SW480 (cell line): ENCODE results near the gene UCK1.
A peak's percentile ranks its signal among the peaks of the same experiment; 100 is the strongest.
"Not testable (repeated sequence)": the region's sequence is repeated elsewhere in the genome, so short reads cannot be mapped to it uniquely, and the experiment has no call there.

Experiments
- DNase-seq: peaks from one replicate; pipeline ENCODE4 v3.0.0-alpha.2; 2016; ENCODE audit warnings: low spot score

UCK1 gene

DNA sequence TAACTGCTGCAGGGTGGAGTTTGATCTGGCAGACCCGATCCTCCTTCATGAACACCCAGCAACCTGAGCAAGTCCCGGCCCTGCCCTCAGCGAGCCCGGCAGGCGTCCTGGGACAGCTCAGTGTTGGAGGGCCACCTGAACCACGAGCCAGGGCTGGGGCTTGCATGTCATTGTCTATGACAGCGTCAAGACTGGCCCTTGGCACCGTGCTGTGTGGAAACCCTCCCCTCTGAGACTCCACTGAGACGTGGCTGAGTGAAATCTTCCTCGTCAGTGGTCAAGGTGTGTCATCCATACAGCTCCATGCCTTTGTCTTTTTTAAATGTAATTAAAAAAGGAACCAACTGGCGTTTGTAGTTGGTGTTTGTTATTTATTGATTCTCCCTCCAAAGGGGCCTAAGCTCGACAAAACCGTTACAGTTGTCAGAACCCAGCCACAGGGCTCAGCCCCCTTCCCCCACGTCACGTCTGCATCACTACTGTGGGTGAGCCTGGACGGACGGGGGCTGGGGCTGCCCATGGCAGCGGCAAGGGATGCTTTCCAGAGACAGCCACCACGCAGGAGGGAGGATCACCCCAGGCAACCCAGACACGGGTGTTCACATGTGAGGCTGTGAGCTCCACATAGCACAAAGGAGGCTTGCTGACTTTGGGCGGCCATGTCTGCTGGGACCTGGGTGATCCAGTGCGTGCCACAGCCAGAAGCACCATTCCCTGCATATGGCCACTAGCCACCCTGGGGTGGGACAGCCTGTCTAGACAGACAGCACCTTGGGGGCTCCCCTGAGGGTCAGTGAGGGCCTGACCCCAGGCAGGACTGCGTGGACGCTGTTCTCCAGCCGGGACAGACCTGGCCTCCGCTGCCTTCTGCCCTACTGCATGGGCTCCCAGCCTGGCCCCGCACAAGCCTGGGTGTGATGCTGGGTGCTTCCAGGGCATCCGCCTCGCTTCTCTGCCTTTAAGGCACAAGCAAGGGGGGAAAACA is 7.3 kb downstream of the UCK1 start:
- no peak for DNase-seq

DNA sequence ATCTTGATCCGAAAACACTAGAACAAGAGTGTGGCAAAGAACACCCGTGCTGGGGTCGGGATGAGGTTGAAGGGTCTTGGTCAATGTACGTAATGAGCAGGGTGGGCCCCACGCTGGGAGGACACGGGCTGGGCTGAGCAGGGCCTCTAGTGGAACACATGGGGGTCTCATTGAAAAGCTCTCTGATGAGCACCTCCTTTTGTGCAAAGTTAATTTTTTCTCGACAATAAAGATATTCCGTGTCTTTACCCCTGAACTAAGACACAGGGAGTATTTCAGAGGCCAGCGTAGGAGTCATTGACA is 8.0 kb downstream of the UCK1 start:
- no peak for DNase-seq

DNA sequence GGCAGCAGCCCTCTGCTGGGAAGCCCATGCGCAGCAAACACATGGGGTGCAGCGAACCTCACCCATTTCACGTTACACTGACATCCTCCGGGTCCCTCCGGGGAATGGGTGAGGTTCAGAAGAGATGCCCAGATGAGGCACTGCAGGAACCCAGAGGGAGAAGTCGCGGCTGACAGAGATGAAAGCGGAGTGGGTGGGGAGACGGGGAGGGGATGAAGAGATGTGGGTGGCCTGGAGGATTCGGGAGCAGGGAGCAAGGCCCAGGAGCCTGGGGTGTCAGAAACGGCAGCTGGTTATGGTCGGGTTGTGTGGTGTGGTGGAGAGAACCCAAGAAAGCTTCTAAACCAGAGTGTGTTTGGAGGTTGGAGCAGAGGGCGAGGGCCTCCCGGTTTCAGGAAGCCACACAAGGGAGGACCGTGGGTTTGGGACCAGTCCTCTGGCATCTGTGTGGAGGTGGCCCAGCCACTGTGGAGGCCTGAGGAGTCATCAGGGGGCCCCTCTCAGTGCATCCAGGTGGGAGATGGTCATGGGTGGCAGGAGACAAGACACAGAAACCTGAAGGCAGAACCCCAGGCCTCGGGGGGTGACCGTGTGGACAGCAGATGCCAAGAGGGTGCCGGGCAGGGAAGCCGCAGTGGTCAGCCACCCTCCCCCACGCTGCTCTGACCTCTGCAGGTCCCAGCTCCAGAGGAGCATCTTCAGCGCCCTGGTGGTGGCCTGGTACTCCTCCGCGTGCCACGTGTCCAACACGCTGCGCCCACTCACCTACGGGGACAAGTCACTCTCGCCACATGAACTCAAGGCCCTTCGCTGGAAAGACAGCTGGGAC is 8.6 kb downstream of the UCK1 start:
- no peak for DNase-seq

DNA sequence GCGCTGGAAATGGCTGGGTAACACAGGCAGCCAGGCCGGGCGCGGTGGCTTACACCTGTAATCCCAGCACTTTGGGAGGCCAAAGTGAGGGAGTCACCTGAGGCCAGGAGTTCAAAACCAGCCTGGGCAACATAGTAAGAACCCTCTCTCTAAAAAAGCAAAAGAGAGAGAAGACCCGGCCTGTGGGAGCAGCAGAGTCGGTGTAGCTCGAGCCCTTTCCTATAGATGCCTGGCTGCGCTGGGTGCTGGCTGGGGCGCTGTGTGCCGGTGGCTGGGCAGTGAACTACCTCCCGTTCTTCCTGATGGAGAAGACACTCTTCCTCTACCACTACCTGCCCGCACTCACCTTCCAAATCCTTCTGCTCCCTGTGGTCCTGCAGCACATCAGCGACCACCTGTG is 9.2 kb downstream of the UCK1 start:
- no peak for DNase-seq

DNA sequence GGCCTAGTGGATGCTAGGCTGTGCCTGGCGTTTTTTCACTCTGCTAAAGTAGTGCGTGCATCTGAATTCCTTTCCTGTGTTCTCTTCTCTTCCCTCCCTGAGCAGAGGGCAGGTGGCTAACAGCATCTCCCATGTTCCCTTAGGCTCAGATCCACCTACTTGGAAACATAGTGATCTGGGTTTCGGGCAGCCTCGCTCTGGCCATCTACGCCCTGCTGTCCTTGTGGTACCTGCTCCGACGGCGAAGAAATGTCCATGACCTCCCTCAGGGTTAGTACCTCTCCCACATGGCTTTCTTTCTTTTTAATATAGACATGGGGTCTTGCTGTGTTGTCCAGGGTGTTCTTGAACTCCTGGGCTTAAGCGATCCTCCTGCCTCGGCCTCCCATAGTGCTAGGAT is 9.9 kb downstream of the UCK1 start:
- DNase-seq, result no peak

DNA sequence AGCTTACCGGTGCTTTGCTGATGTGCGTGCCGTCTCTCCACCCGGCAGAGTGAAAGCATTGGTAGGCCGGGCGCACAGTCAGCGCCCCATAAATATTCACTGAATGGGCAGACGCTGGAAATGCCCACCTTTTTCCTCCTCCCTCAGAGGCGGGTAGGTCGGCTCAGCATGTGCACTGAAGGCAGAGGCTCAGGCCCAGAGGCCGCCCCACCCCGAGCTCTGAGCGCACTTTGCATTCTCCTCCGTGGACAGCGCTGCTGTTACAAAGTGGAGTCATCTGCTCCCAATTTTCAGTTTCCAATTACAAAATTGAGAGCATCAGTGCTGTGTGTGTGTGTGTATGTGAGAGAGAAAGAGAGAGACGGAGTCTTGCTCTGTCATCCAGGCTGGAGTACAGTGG is 10.6 kb downstream of the UCK1 start:
- no peak for DNase-seq

DNA sequence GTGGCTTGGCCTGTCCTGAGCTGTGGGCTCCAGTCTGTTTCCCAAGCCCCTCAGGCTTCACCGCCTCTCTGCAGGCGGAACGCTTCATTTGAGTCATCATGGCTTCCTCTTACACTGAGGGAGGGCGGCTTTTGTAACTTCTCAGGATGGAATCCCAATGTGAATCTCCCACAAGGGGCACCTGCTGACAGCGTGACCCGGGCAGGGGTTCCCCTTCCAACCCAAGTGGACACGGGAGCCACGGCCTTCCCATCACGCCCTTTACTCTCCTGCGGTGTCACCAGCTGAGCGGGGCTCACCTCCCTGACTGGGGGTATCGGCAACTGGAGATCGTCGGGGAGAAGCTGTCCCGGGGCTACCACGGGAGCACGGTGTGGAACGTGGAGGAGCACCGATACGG is 12.5 kb downstream of the UCK1 start:
- no peak for DNase-seq

DNA sequence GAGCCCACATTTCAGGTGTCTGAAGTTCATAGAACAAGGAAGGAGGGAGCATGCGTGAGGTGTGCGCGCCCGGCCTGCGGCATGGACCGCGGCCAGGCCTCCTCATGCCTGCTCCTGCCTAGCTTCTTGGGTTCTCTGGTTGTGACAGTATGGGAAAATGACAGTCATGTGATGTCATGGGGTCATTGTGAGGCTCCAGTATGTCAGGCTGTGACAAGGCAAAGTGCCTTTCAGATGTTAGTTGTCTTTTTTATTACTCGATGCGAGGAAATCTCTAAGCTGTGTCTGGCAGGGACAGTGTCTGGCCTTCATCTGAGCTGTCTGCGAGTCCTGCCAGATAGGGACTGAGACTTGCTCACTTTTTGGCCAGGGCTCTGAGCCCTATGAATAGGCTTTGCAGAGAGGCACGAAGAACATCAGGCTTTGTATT is 13.3 kb downstream of the UCK1 start:
- no peak for DNase-seq

DNA sequence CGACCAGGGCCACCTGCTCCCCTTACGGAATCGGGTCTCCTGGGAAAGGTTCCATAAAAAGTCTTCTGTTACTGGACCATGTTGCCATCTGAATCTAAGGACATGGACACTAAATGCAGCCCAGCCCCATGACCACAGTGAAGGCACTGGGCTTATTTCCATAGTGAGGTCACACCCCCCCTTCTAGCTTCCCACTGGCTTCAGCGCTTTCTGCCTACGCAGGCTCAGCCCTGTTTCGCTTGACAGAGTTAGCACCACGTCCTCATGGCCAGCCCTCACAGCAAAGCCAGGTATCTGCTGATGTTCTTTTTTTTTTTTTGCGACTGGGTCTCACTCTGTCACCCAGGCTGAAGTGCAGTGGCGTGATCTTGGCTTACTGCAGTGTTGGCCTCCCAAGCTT is 14.1 kb downstream of the UCK1 start:
- DNase-seq, result no peak

DNA sequence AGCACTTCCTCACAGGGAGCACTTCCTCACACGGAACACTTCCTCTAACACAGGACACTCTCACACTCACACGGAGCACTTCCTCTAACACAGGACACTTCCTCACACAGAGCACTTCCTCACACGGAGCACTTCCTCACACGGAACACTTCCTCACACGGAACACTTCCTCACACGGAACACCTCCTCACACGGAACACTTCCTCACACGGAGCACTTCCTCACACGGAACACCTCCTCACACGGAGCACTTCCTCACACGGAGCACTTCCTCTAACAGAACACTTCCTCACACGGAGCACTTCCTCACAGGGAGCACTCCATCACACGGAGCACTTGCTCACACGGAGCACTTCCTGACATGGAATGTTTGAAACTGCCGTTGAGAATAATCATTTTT is 15.0 kb downstream of the UCK1 start:
- no peak for DNase-seq

DNA sequence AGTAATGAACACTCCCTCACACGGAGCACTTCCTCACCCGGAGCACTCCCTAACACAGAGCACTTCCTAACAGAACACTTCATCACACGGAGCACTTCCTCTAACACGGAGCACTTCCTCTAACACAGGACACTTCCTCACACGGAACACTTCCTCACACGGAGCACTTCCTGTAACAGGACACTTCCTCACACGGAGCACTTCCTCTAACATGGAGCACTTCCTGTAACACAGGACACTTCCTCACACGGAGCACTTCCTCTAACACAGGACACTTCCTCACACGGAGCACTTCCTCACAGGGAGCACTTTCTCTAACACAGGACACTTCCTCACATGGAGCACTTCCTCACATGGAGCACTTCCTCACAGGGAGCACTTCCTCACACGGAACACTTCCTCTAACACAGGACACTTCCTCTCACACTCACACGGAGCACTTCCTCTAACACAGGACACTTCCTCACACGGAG is 15.5 kb downstream of the UCK1 start:
- DNase-seq, result not testable (repeated sequence)

DNA sequence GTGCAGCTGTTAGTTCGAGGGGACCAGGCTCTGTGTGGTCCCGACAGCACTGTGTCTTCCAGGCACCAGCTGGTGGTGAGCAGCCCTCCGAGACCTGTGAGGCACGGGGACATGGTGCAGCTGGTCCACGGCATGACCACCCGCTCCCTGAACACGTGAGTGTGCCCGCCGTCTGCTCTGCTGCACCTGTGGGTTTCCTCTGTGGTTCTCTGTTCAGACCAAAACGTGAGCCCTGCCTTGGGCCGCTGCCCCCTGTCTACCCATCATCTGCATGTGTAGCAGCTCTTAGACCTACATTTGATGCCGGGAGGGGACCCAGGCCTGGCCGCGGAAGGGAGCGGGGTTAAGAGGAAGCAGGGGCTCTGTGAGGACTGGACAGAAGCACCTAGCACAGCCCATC is 17.9 kb downstream of the UCK1 start:
- no peak for DNase-seq

DNA sequence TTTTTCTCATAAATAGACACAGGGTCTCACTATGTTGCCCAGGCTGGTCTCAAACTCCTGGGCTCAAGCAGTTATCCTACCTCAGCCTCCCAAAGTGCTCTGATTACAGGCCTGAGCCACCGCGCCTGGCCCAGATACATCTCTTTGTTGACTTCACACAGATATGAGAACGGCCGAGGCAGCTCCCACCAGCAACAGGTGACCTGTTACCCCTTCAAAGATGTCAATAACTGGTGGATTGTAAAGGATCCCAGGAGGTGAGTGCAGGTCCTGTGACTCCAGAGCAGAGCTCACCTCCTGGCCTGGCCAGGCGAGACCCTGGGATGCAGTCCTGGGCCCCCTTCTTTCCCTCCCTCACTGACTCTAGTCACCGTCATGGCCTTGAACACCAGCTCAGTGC is 19.2 kb downstream of the UCK1 start:
- DNase-seq, result no peak

DNA sequence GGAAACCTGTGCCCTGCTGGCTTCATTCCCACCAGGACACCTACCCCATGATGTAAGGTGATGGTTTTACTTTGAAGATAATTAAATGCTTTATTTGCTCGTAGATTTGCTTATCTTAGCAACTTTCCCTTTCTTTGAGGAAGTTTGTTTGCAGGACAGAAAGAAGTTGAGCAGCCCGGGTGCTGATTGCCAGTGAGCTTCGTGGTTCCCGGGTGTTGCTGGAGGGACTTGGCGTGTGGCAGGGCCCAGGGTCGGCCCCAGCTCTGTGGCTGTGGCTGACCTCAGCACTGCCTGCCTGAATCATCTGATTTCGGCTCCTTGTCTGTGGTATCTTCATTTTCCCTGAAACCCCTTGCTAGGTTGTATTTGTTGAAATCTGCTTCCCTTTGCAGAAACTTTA is 19.6 kb downstream of the UCK1 start:
- no peak for DNase-seq

DNA sequence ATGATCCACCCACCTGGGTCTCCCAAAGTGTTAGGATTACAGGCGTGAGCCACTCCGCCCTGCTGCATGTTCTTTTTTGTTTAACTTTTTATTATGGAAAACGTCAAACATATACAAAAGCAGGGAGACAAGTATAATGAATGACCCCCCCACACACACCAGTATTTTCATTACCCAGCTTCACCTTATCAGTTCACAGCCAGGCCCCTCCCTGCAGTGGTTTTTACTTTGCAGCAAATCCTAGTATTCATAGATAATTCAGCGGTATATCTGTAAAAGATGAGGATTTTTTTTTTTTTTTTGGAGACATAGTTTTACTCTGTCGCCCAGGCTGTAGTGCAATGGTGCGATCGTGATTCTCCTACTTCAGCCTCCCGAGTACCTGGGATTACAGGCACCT is 26.1 kb downstream of the UCK1 start:
- DNase-seq, result no peak

DNA sequence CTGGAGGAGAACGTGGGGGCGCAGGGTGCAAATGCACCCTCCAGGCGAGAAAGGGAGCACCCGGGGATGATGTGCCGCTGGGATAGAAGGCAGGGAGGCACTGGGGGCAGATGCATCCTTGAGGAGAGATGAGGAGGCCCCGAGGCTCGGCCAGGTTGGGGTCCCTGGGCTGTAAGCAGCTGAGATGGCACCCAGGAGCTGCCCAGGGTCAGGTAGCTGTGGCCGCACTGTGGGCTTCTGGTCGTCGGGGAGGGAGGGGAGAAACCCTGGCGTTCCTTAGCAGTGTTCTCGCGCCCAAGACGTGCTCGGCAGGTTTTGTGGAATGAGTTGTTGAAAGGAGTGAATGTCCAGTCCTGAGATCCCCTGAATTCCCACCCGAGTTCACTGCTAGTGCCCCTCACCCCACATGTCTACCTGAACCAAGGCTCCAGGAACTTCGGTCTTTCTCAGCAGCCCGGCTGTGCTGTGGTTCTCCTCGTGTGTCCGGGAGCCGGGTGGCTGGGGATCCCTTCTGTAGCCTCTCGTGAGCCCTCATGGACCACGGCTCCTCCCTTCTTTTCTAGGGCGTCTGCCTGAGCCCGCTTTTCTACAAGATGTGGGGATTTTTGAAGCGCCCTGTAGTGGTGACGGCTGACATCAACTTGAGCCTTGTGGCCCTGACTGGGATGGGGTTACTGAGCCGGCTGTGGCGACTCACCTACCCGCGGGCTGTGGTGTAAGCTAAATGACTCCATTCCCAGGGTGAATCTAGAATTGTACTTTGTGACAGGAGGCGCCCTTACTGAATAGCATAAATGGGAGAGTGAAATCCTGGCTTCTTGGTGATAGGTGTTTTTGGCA is 27.2 kb downstream of the UCK1 start:
- DNase-seq, result peak; percentile 42

DNA sequence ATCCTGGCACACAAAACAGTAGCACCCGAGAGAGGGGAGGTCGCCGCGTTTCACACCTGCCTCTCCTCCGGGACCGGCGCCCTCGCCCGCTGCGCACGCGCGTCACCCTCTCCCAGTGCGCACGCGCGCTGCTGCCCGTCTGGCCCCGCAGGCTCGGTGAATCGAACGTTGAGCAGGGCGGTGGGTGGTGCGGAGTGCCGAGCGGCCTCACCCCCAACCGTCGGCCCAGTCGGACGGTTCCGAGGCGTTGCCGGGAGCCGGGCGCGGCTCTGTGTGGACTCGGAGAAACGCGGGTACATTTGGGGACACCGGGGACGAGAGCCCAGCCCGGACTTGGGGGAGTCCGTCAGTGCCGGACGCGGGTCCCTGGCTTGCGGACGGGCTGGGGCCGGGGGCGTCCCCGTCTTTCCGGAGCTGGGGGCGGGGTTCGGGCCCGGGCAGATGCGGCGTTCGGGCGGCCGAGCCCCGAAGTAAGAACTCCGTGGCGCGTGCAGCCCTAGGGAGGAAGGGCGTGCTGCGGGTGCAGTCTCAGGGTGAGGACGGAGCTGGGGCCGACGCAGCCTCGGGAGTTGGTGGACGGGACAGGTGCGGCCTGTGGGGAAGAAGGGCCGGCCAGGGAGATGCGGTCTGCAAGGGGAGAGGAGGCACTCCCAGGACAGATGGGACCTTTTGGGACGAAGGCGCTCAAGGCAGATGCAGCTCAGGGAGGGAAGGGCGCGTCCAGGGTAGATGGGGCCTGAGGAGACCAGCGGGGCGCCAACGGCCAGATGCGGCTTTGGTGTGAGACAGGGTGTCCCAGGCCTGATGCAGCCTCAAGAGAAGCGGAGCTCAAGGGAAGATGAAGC is 28.1 kb downstream of the UCK1 start, which contains the start of gene POMT1:
TSS of gene POMT1 (plus strand) at position 138 of the 845 bp plus-strand sequence. CDS start 1,301 bp downstream, outside the sequence.
- DNase-seq, result peak; percentile 83

DNA sequence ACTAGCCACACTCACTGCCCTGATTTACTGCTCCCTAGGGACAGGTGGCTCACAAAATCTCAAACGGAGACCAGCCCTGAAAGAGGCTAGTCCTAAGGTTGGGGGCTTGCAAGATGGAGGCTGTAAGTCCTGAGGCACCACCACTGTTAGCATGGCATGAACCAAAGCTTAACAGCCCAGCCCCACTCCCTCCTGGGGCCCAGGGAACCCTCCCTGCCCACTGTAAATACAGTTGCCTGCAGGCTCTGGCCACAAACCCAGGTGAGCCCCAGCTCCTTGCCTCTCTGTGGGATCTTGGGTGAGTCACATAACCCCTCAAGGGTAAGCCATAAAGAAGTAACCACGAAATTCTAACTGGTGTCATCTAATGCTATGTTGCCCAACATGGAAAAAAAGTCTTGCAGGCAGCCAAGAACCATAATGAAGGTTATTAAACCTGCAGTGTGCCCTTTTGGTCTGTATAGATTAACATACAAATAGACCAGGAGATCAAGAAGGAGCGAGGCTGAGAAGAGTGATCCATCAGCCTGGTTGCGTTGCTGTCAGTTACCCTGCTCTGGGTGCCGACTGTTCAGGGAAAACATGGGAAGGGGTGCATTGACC is 30.0 kb downstream of the UCK1 start:
- DNase-seq, result peak; percentile 69

DNA sequence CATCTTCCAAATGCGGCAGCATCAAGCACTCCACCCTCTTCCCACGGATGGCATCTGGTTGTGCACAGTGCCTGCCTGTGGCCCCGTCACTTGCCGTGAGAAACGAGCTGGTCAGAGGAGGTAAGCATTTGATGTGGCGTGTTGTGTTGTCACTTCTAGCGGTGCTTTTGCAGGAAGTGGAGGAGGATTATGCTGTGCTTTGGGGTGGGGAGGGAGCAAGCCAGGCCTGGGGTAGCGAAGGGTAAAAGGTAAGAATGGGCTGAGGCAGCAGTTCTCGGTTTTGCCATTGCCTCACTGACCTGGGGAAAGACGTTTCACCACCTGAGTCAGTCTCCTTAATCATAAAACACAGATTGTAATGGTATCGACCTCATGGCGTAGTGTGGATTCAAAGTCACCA is 30.7 kb downstream of the UCK1 start:
- DNase-seq, result peak; percentile 30

DNA sequence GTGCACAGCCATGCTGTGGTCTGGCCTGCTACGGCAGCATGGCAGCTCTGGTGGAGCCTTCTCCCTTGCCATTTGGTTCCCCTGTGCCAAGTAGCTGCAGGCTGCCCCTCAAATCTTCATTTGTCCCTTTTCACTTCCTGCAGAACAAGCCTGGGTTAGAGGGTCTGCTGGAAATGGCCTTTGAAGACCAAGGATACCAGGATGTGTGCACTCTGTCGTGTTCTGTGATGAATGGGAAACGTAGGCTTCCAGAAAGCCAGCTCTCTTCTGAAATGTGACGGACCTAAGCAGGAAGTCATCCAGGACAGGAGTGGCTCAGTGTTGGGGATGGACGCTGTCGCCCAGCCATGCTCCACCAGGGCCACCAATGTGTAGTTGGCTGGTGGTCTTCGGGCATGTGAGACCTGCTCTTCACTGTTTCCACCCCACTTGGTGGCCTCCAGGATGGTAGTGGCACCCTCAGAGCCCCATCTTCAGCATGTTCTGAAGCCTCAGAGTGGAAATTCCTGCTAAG is 31.8 kb downstream of the UCK1 start:
- no peak for DNase-seq
